CD4-positive, CD25-positive, alpha-beta regulatory T cell (primary cell): Measurements from ENCODE around the gene MCC. TPM values are rescaled to one million over a fixed set of nuclear protein-coding genes. Genes with fewer than 3 reads are reported as not detected.

Experiments used
- ATAC-seq, 2 donors: fragments of 150-1000 bp; cut with Tn5 transposase; one replicate each; pipeline ENCODE4 v1.10.0; 2021; ENCODE audit warnings: low read depth in 2 of 2, moderate number of reproducible peaks in 2 of 2, moderate library complexity in 1 of 2
- DNase-seq, 3 donors: peaks; one replicate each; pipeline versions ENCODE4 v3.0.0 to v3.0.0-alpha.2; 2012 to 2022; ENCODE audit warnings: mixed read lengths in 1 of 3
- H3K27ac ChIP-seq: one replicate; pipeline ENCODE4 v1.7.0; 2013; ENCODE audit warnings: mild to moderate bottlenecking, low read length; ENCODE audit not compliant: insufficient read depth, poor library complexity, severe bottlenecking
- H3K27me3 ChIP-seq: one replicate; pipeline ENCODE4 v1.7.0; 2013; ENCODE audit warnings: low read length; ENCODE audit not compliant: control insufficient read depth, insufficient read depth
- H3K36me3 ChIP-seq: one replicate; pipeline ENCODE4 v1.7.0; 2013; ENCODE audit warnings: mild to moderate bottlenecking, low read length, moderate library complexity; ENCODE audit not compliant: control insufficient read depth, insufficient read depth
- H3K4me1 ChIP-seq: 2 replicates; pipeline ENCODE4 v1.7.0; 2013; ENCODE audit warnings: mild to moderate bottlenecking, low read length; ENCODE audit not compliant: insufficient read depth, control insufficient read depth, poor library complexity, severe bottlenecking
- H3K4me3 ChIP-seq: one replicate; pipeline ENCODE4 v1.7.0; 2013; ENCODE audit warnings: low read depth, mild to moderate bottlenecking, low read length, moderate library complexity
- H3K9me3 ChIP-seq, 2 experiments: 1 replicate in 1 of 2; 2 replicates in 1 of 2; pipeline ENCODE4 v1.7.0; 2013; ENCODE audit warnings: low read length in 2 of 2, mild to moderate bottlenecking in 1 of 2, moderate library complexity in 1 of 2; ENCODE audit not compliant: control insufficient read depth in 2 of 2
- H3K27ac Mint-ChIP-seq, 3 donors: one replicate each; pipeline ENCODE4 v1.8.0; 2020 to 2022; ENCODE audit warnings: mild to moderate bottlenecking in 3 of 3, mixed read lengths in 3 of 3, moderate library complexity in 2 of 3
- H3K27me3 Mint-ChIP-seq: one replicate; pipeline ENCODE4 v1.8.0; 2022; ENCODE audit warnings: mild to moderate bottlenecking, mixed read lengths
- H3K36me3 Mint-ChIP-seq: one replicate; pipeline ENCODE4 v1.8.0; 2020; ENCODE audit warnings: mixed read lengths
- H3K4me1 Mint-ChIP-seq, 4 donors: one replicate each; pipeline ENCODE4 v1.8.0; 2020 to 2022; ENCODE audit warnings: mixed read lengths in 4 of 4, mild to moderate bottlenecking in 1 of 4
- H3K4me3 Mint-ChIP-seq, 4 donors: one replicate each; pipeline ENCODE4 v1.8.0; 2020 to 2022; ENCODE audit warnings: mild to moderate bottlenecking in 4 of 4, mixed read lengths in 4 of 4, moderate library complexity in 3 of 4
- H3K9me3 Mint-ChIP-seq, 7 donors: one replicate each; pipeline ENCODE4 v1.8.0; 2020 to 2022; ENCODE audit warnings: mixed read lengths in 7 of 7, mild to moderate bottlenecking in 3 of 7, moderate library complexity in 2 of 7
- polyA plus RNA-seq, 4 donors: library from polyadenylated mRNA; unstranded; fragments of 300-500 nt; fragmentation: Illumina TruSeq; gene quantifications; one replicate each; pipeline ENCODE4 v1.2.3, GENCODE V29; 2021
- total RNA-seq: library from RNA; stranded (reverse); gene quantifications from one replicate; pipeline ENCODE4 v1.2.3, GENCODE V29; 2022

MCC gene
- total and polyA plus RNA-seq, 5 donors from 2014 or later: 0.47 to 11.1 (median 3.4) TPM

DNA sequence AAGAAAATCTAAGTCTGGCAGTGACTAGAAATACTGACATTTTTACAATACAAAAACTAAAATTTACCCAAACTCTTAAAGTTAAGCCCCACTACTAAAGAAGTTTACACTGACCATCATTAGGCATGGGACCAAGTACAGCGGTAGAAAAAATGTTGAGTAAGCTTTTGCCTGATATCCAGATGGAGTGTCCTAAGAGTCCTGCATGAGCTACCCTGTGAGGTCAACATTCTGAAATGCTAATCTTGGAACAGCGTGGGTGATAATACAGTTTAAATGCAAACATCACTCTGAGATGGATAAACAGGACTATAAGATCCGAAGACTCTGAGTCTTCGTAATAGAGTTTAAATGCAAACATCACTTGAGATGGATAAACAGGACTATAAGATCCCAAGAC lies 322.0 kb downstream of the MCC start:
- Mint-ChIP-seq H3K27me3 (peaks cover 18% of the 10 kb centered on the region), H3K4me3 (no peak overlapping the region), H3K36me3 (no peaks in the 10 kb centered on the region), H3K4me1 (peaks cover 0 to 4% (median 0%) of the 10 kb centered on the region in 4 donors), H3K9me3 (no peaks in the 10 kb centered on the region), H3K27ac (no peak overlapping the region)
- H3K27ac ChIP-seq: no peak overlapping the region
- H3K4me3 ChIP-seq: no peak overlapping the region
- peaks cover 3% of the 10 kb centered on the region for H3K27me3 ChIP-seq
- ATAC-seq (no peak), DNase-seq (no peak)
- H3K4me1 ChIP-seq: no peaks in the 10 kb centered on the region
- H3K9me3 ChIP-seq: no peaks in the 10 kb centered on the region
- no peaks in the 10 kb centered on the region for H3K36me3 ChIP-seq

DNA sequence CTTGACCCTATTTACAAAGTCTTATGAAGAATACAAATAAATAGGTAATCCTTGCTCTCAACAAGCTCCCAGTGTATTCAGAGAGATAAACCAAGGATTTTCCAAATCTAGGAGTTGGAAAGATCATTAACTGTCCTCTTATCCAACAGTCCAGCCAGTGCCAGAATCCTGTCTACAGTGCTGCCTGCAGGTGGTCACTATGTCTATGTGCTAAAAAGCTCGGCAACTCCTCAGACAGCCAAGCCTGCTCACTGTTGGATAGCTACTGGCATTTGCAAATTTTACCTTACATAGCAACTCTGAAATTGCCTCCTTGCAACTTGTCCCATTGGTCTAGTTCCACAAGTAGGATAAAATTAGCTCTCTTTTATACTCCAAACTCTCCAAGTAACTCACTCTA lies 324.2 kb downstream of the MCC start:
- DNase-seq: no peak
- Histone ChIP-seq H3K9me3 (no peaks in the 10 kb centered on the region), H3K4me1 (no peaks in the 10 kb centered on the region), H3K36me3 (no peaks in the 10 kb centered on the region), H3K4me3 (no peak overlapping the region), H3K27ac (no peak overlapping the region), H3K27me3 (peaks cover 3% of the 10 kb centered on the region)
- H3K27ac Mint-ChIP-seq: no peak overlapping the region
- ATAC-seq: no peak
- no peaks in the 10 kb centered on the region for H3K9me3 Mint-ChIP-seq
- no peak overlapping the region for H3K4me3 Mint-ChIP-seq
- H3K27me3 Mint-ChIP-seq: peaks cover 18% of the 10 kb centered on the region
- no peaks in the 10 kb centered on the region for H3K36me3 Mint-ChIP-seq
- H3K4me1 Mint-ChIP-seq: peaks cover 0 to 4% (median 0%) of the 10 kb centered on the region in 4 donors

DNA sequence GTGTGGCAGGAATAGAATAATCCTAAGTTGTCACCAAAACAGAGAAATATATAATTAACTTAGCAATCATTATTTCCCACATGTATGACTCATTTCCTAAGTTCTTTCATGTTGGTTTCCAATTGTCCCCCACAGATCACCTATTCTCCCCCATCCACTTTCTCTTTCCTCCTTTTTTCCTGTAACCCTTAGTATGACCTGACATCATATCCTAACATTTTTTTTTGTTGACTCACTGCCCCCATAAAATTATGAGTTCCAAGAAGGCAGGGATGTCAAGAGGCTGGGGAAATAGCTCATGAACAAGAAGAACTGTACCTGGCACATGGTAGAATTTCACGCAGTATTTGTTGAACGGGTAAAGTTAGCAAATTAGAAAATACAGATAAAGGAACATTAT lies 324.9 kb downstream of the MCC start:
- no peaks in the 10 kb centered on the region for H3K36me3 ChIP-seq
- DNase-seq (no peak), ATAC-seq (no peak)
- H3K4me3 ChIP-seq: no peak overlapping the region
- Mint-ChIP-seq H3K9me3 (no peaks in the 10 kb centered on the region), H3K27ac (no peak overlapping the region), H3K36me3 (no peaks in the 10 kb centered on the region), H3K4me3 (no peak overlapping the region), H3K27me3 (peaks cover 11% of the 10 kb centered on the region), H3K4me1 (peaks cover 0 to 4% (median 0%) of the 10 kb centered on the region in 4 donors)
- H3K27me3 ChIP-seq: peaks cover 3% of the 10 kb centered on the region
- no peaks in the 10 kb centered on the region for H3K4me1 ChIP-seq
- H3K9me3 ChIP-seq: no peaks in the 10 kb centered on the region
- no peak overlapping the region for H3K27ac ChIP-seq

DNA sequence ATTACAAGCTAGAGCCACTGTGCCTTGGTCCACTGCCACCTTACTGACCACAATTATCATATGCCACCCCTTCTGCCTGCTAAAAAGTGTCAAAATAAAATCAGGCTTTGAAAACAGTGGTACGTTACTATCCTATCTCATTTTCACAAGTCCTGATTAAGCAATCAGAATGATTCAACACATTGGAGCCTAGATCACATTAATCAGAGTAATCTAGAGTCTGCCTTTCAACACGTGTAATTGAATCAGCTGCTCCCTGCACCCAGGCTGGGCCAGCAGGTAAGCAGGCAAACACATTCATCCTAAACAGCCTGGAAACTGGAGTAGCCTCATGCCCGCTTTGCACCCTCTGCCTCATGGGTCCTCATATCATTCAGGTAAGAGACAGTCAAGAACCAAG lies 325.5 kb downstream of the MCC start:
- H3K27me3 Mint-ChIP-seq: peaks cover 8% of the 10 kb centered on the region
- no peaks in the 10 kb centered on the region for H3K36me3 Mint-ChIP-seq
- Histone ChIP-seq H3K36me3 (no peaks in the 10 kb centered on the region), H3K9me3 (no peaks in the 10 kb centered on the region), H3K4me3 (no peak overlapping the region), H3K27ac (no peak overlapping the region), H3K4me1 (no peaks in the 10 kb centered on the region), H3K27me3 (peaks cover 3% of the 10 kb centered on the region)
- no peak overlapping the region for H3K4me3 Mint-ChIP-seq
- ATAC-seq (no peak), DNase-seq (no peak)
- H3K4me1 Mint-ChIP-seq: peaks cover 0 to 4% (median 0%) of the 10 kb centered on the region in 4 donors
- H3K9me3 Mint-ChIP-seq: no peaks in the 10 kb centered on the region
- H3K27ac Mint-ChIP-seq: no peak overlapping the region

DNA sequence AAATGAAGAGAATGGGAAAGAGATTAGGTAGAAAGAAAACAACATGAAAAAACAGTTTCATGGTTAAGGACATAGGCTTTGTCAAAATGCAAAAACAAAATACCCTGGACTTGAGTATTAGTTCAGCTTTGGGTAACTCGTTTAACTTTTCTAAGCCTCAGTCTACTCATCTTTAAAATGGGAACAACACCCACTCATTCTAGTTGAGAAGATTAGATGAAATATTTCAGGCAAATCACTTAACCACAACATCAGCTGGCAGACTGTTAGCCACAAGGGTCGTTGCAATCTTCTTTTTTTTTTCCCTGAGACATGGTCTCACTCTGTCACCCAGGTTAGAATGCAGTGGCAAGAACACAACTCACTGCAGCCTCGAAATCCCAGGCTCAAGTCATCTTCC lies 326.0 kb downstream of the MCC start:
- Mint-ChIP-seq H3K27ac (no peak overlapping the region), H3K4me3 (no peak overlapping the region), H3K27me3 (peaks cover 4% of the 10 kb centered on the region), H3K9me3 (no peaks in the 10 kb centered on the region), H3K4me1 (peaks cover 0 to 4% (median 0%) of the 10 kb centered on the region in 4 donors), H3K36me3 (no peaks in the 10 kb centered on the region)
- Histone ChIP-seq H3K4me1 (no peaks in the 10 kb centered on the region), H3K27me3 (peaks cover 3% of the 10 kb centered on the region), H3K9me3 (no peaks in the 10 kb centered on the region), H3K27ac (no peak overlapping the region), H3K36me3 (no peaks in the 10 kb centered on the region), H3K4me3 (no peak overlapping the region)
- DNase-seq (no peak), ATAC-seq (no peak)

DNA sequence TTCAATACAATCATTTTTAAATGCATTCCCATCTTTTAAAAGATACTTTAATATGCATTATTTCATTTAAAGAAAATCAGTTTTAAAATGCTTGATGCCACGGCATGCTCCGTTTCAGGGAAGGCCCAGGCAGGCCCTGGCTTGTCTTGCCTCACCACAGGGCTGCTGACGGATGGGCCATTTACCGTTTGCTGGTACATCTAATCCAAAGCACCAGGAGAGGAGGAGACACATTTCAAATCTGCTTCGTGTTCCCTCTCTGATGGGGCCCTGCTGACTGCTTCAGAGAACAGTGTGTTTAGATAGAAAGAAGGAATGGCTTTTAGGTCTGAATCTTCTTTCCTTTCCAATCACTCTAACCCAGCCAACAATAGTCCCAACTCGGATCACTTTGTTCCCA lies 326.4 kb downstream of the MCC start:
- peaks cover 4% of the 10 kb centered on the region for H3K27me3 Mint-ChIP-seq
- Histone ChIP-seq H3K4me3 (no peak overlapping the region), H3K9me3 (no peaks in the 10 kb centered on the region), H3K27me3 (peaks cover 3% of the 10 kb centered on the region), H3K27ac (no peak overlapping the region), H3K4me1 (no peaks in the 10 kb centered on the region), H3K36me3 (no peaks in the 10 kb centered on the region)
- peaks cover 0 to 4% (median 0%) of the 10 kb centered on the region in 4 donors for H3K4me1 Mint-ChIP-seq
- no peaks in the 10 kb centered on the region for H3K9me3 Mint-ChIP-seq
- no peak overlapping the region for H3K4me3 Mint-ChIP-seq
- H3K27ac Mint-ChIP-seq: no peak overlapping the region
- H3K36me3 Mint-ChIP-seq: no peaks in the 10 kb centered on the region
- ATAC-seq: no peak
- no peak for DNase-seq

DNA sequence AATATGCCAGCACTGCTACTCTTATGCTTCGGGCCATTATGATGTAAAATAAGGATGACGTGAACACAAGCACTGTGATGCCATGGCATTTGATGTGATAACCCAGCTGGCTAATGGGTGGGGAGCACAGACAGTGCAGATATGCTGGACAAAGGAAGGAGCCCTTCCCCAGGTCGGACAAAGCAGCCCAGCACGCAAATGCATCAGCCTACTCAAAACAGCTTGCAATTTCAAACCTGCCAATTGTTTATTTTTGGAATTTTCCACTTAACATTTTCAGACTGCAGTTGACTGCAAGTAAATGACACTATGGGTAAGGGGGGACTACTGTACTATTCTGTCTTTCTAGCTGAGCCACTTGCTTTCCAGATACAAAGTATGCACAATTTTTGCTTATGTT lies 330.4 kb downstream of the MCC start:
- H3K27ac Mint-ChIP-seq: no peak overlapping the region
- Histone ChIP-seq H3K27ac (no peak overlapping the region), H3K9me3 (no peaks in the 10 kb centered on the region), H3K4me1 (no peaks in the 10 kb centered on the region), H3K36me3 (no peaks in the 10 kb centered on the region), H3K4me3 (no peak overlapping the region), H3K27me3 (peaks cover 2% of the 10 kb centered on the region)
- H3K9me3 Mint-ChIP-seq: peaks cover 0 to 3% (median 0%) of the 10 kb centered on the region in 7 donors
- DNase-seq (no peak), ATAC-seq (no peak)
- H3K27me3 Mint-ChIP-seq: no peaks in the 10 kb centered on the region
- no peaks in the 10 kb centered on the region for H3K36me3 Mint-ChIP-seq
- no peak overlapping the region for H3K4me3 Mint-ChIP-seq
- H3K4me1 Mint-ChIP-seq: no peaks in the 10 kb centered on the region

DNA sequence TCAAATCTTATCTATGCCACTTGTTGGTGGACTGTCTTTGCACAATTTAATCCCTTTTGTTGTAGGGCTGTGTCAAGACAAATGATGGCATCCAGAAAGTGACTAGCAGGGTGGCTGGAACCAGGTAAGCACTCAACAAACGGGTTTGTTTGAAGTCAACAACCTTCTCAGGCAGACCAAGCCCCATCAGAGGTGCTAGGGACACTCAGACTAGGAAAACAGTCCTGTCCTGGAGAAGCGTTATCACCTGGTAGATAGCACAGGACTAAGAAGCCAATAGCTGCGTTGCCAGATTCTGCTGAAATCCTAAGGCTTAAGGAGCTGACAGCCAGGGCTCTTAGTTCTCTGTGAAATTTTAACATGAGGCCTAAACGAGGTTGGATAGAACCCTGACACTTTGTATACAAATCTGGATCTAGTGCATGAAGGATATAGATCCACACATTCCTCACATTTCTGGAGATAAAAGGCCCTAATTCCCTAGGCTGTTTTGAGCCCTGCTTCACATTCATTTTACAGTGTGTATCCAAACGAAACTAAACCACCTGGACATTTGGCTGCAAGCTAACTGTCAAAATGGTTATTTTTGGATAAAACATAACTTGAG lies 331.9 kb downstream of the MCC start:
- Mint-ChIP-seq H3K36me3 (no peaks in the 10 kb centered on the region), H3K27ac (no peak overlapping the region)
- H3K36me3 ChIP-seq: no peaks in the 10 kb centered on the region

More for the DNA sequence above, 331.9 kb downstream of the MCC start:
- no peaks in the 10 kb centered on the region for H3K4me1 Mint-ChIP-seq
- Histone ChIP-seq H3K4me1 (no peaks in the 10 kb centered on the region), H3K4me3 (no peak overlapping the region), H3K27ac (no peak overlapping the region), H3K27me3 (peaks cover 2% of the 10 kb centered on the region), H3K9me3 (no peaks in the 10 kb centered on the region)
- ATAC-seq (no peak), DNase-seq (no peak)
- no peaks in the 10 kb centered on the region for H3K27me3 Mint-ChIP-seq
- no peak overlapping the region for H3K4me3 Mint-ChIP-seq
- peaks cover 0 to 3% (median 0%) of the 10 kb centered on the region in 7 donors for H3K9me3 Mint-ChIP-seq
